ENCODE data around the gene DIPK1B. TPM values are rescaled to one million over a fixed set of nuclear protein-coding genes. Genes with fewer than 3 reads are reported as not detected.

The DIPK1B gene
- total RNA-seq, 1 donor from 2014 or later, result 22.4 TPM

DNA sequence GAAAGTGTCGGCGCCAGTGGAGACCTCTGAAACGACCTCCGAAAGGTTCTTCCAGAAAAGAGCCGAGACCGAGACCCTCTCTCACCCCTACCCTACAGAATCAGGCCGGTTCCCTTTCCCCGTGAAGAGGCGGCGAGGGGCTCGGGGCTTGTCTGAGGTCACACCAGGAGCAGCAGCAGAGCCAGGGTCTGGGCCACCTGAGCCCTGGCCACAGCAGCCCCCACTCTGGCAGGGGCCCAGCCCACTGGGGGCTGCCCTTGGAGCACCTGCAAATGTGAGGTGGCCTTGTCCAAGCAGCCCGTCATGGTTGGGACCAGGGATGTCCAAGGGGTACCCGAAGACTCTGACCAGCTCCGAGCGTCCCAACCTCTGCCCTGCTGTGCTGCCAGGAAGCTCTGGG lies 34.3 kb upstream of the DIPK1B start:
- Mint-ChIP-seq H3K27ac (ENCODE audit: unreplicated experiment) (peak overlapping the region; percentile 26), H3K9me3 (ENCODE audit: unreplicated experiment) (no peaks in the 10 kb centered on the region), H3K27me3 (ENCODE audit: low read depth, unreplicated experiment) (peaks cover 2% of the 10 kb centered on the region), H3K4me1 (ENCODE audit: low read depth, unreplicated experiment) (no peaks in the 10 kb centered on the region), H3K36me3 (ENCODE audit: low read depth, unreplicated experiment) (no peaks in the 10 kb centered on the region), H3K4me3 (ENCODE audit: unreplicated experiment) (no peak overlapping the region)
- Histone ChIP-seq H3K4me1 (ENCODE audit: insufficient read depth, low read length) (no peaks in the 10 kb centered on the region), H3K4me2 (ENCODE audit: low read length) (no peak overlapping the region), H3K36me3 (ENCODE audit: insufficient read depth, low read length) (no peaks in the 10 kb centered on the region), H3K9me3 (ENCODE audit: insufficient read depth, low read depth, low read length) (no peaks in the 10 kb centered on the region), H2AFZ (ENCODE audit: low read depth, low read length) (no peak overlapping the region), H3K4me3 (ENCODE audit: insufficient read depth, low read depth, low read length) (no peak overlapping the region), H3K79me2 (ENCODE audit: insufficient read depth, low read length) (peaks cover 6% of the 10 kb centered on the region), H3K27me3 (ENCODE audit: insufficient read depth, low read length) (no peaks in the 10 kb centered on the region), H3K27ac (ENCODE audit: low read depth, low read length) (no peak overlapping the region), H3K9ac (ENCODE audit: low read length) (no peak overlapping the region), H4K20me1 (ENCODE audit: insufficient read depth, low read length) (peaks cover 41% of the 10 kb centered on the region)
- DNase-seq (ENCODE audit: low read depth) (no peak), FAIRE-seq (no peak)
- TF ChIP-seq, protein P1, sequence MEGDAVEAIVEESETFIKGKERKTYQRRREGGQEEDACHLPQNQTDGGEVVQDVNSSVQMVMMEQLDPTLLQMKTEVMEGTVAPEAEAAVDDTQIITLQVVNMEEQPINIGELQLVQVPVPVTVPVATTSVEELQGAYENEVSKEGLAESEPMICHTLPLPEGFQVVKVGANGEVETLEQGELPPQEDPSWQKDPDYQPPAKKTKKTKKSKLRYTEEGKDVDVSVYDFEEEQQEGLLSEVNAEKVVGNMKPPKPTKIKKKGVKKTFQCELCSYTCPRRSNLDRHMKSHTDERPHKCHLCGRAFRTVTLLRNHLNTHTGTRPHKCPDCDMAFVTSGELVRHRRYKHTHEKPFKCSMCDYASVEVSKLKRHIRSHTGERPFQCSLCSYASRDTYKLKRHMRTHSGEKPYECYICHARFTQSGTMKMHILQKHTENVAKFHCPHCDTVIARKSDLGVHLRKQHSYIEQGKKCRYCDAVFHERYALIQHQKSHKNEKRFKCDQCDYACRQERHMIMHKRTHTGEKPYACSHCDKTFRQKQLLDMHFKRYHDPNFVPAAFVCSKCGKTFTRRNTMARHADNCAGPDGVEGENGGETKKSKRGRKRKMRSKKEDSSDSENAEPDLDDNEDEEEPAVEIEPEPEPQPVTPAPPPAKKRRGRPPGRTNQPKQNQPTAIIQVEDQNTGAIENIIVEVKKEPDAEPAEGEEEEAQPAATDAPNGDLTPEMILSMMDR (IDR thresholded peaks at IDR 0.05; ENCODE audit: insufficient read depth, low read depth, low read length), result no peak
- no peak for TF ChIP-seq EZH2 (IDR thresholded peaks at IDR 0.05; ENCODE audit: insufficient read depth, low read length)

DNA sequence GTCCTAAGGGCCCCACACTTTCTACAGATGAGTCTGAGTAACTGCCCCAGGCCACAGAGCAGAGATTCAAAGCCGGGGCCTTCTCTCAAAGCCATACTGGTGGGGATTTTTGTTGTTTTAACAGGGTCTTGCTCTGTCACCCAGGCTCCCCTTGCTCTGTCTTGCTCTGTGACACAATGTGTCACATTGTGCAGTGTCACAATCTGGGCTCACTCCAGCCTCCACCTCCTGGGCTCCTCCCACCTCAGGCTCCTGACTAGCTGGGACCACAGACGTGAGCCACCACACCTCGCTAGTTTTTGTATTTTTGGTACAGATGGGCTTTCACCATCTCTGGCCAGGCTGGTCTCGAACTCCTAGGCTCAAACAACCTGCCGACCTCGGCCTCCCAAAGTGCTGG lies 33.7 kb upstream of the DIPK1B start:
- Mint-ChIP-seq H3K9me3 (ENCODE audit: unreplicated experiment) (no peaks in the 10 kb centered on the region), H3K36me3 (ENCODE audit: low read depth, unreplicated experiment) (no peaks in the 10 kb centered on the region), H3K4me1 (ENCODE audit: low read depth, unreplicated experiment) (no peaks in the 10 kb centered on the region), H3K27me3 (ENCODE audit: low read depth, unreplicated experiment) (peaks cover 2% of the 10 kb centered on the region), H3K4me3 (ENCODE audit: unreplicated experiment) (no peak overlapping the region), H3K27ac (ENCODE audit: unreplicated experiment) (no peak overlapping the region)
- Histone ChIP-seq H3K4me2 (ENCODE audit: low read length) (no peak overlapping the region), H3K36me3 (ENCODE audit: insufficient read depth, low read length) (no peaks in the 10 kb centered on the region), H3K9ac (ENCODE audit: low read length) (no peak overlapping the region), H2AFZ (ENCODE audit: low read depth, low read length) (no peak overlapping the region), H3K4me1 (ENCODE audit: insufficient read depth, low read length) (no peaks in the 10 kb centered on the region), H3K27ac (ENCODE audit: low read depth, low read length) (no peak overlapping the region), H3K27me3 (ENCODE audit: insufficient read depth, low read length) (no peaks in the 10 kb centered on the region), H3K79me2 (ENCODE audit: insufficient read depth, low read length) (peaks cover 6% of the 10 kb centered on the region), H3K4me3 (ENCODE audit: insufficient read depth, low read depth, low read length) (no peak overlapping the region), H3K9me3 (ENCODE audit: insufficient read depth, low read depth, low read length) (no peaks in the 10 kb centered on the region), H4K20me1 (ENCODE audit: insufficient read depth, low read length) (peaks cover 41% of the 10 kb centered on the region)
- DNase-seq (ENCODE audit: low read depth), result no peak
- no peak for FAIRE-seq
- no peak for TF ChIP-seq EZH2 (IDR thresholded peaks at IDR 0.05; ENCODE audit: insufficient read depth, low read length)
- TF ChIP-seq, protein P1 (IDR thresholded peaks at IDR 0.05; ENCODE audit: insufficient read depth, low read depth, low read length), result no peak

DNA sequence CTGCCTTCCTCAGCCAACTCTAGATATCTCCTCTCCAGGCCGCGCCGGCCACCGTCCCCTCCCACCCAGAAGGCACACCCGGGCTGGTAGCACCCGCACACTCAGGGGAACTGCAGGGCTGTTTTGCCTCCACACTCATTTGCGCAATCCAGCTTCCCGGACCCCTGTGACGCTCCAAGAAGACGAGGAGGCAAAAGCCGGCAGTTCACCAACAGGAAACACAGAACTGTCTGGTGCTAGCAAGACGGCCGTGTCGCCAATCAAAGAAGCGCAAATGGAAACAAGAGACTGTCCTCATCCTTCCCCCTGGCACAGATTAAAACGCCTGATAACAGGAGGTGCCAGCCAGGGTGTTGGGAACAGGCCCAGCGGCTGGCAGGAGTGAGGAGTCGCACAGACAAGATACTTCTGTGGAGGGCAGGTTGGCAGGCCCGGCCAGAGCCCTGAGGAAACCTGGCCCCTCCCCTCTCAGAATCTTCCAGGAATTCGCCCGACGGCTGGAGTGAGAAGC lies 32.9 kb upstream of the DIPK1B start:
- no peak for DNase-seq (ENCODE audit: low read depth)
- Mint-ChIP-seq H3K9me3 (ENCODE audit: unreplicated experiment) (no peaks in the 10 kb centered on the region), H3K27ac (ENCODE audit: unreplicated experiment) (no peak overlapping the region), H3K4me1 (ENCODE audit: low read depth, unreplicated experiment) (no peaks in the 10 kb centered on the region), H3K4me3 (ENCODE audit: unreplicated experiment) (no peak overlapping the region), H3K27me3 (ENCODE audit: low read depth, unreplicated experiment) (peaks cover 2% of the 10 kb centered on the region), H3K36me3 (ENCODE audit: low read depth, unreplicated experiment) (no peaks in the 10 kb centered on the region)
- H4K20me1 ChIP-seq (ENCODE audit: insufficient read depth, low read length), result peaks cover 49% of the 10 kb centered on the region
- no peak overlapping the region for H3K4me3 ChIP-seq (ENCODE audit: insufficient read depth, low read depth, low read length)
- H2AFZ ChIP-seq (ENCODE audit: low read depth, low read length), result no peak overlapping the region
- peaks cover 10% of the 10 kb centered on the region for H3K79me2 ChIP-seq (ENCODE audit: insufficient read depth, low read length)
- TF ChIP-seq, protein P1 (IDR thresholded peaks at IDR 0.05; ENCODE audit: insufficient read depth, low read depth, low read length), result no peak
- no peak for TF ChIP-seq EZH2 (IDR thresholded peaks at IDR 0.05; ENCODE audit: insufficient read depth, low read length)
- FAIRE-seq, result no peak
- no peaks in the 10 kb centered on the region for H3K4me1 ChIP-seq (ENCODE audit: insufficient read depth, low read length)
- H3K27ac ChIP-seq (ENCODE audit: low read depth, low read length), result no peak overlapping the region
- H3K4me2 ChIP-seq (ENCODE audit: low read length), result no peak overlapping the region
- no peaks in the 10 kb centered on the region for H3K9me3 ChIP-seq (ENCODE audit: insufficient read depth, low read depth, low read length)
- H3K27me3 ChIP-seq (ENCODE audit: insufficient read depth, low read length), result no peaks in the 10 kb centered on the region
- H3K36me3 ChIP-seq (ENCODE audit: insufficient read depth, low read length), result no peaks in the 10 kb centered on the region
- H3K9ac ChIP-seq (ENCODE audit: low read length), result no peak overlapping the region

All from astrocyte (in vitro differentiated cells and primary cell).